GM06990 (cell line): ENCODE measurements around the gene LRP1B.

Experiments
- DNase-seq: peaks from one replicate; pipeline ENCODE4 v3.0.0-alpha.2; 2011; ENCODE audit not compliant: insufficient read length; ENCODE audit errors: extremely low read depth
- H3K27me3 ChIP-seq: replicated peaks from 2 replicates; pipeline ENCODE4 v1.6.0; 2011; ENCODE audit warnings: low read length; ENCODE audit not compliant: control insufficient read depth, insufficient read depth
- H3K36me3 ChIP-seq: 2 replicates; pipeline ENCODE4 v1.5.1; 2011; ENCODE audit warnings: low read length; ENCODE audit not compliant: control insufficient read depth, insufficient read depth
- H3K4me3 ChIP-seq: replicated peaks from 2 replicates; pipeline ENCODE4 v1.5.1; 2011; ENCODE audit warnings: low read depth, mild to moderate bottlenecking, control low read depth, low read length
- TF ChIP-seq, protein P1 (sequence below): IDR thresholded peaks from 2 replicates; pipeline ENCODE4 v1.5.1; 2011; ENCODE audit warnings: low read length, control low read depth, mild to moderate bottlenecking, inconsistent platforms; ENCODE audit not compliant: insufficient read depth, poor library complexity, severe bottlenecking

LRP1B gene

GRCh38 chr2:142142595-142142994, 11.8 kb upstream of the LRP1B start:
- H3K27me3 ChIP-seq, result no peaks in the 10 kb centered on the region
- H3K4me3 ChIP-seq, result no peak overlapping the region
- no peaks in the 10 kb centered on the region for H3K36me3 ChIP-seq
- TF ChIP-seq, protein P1, sequence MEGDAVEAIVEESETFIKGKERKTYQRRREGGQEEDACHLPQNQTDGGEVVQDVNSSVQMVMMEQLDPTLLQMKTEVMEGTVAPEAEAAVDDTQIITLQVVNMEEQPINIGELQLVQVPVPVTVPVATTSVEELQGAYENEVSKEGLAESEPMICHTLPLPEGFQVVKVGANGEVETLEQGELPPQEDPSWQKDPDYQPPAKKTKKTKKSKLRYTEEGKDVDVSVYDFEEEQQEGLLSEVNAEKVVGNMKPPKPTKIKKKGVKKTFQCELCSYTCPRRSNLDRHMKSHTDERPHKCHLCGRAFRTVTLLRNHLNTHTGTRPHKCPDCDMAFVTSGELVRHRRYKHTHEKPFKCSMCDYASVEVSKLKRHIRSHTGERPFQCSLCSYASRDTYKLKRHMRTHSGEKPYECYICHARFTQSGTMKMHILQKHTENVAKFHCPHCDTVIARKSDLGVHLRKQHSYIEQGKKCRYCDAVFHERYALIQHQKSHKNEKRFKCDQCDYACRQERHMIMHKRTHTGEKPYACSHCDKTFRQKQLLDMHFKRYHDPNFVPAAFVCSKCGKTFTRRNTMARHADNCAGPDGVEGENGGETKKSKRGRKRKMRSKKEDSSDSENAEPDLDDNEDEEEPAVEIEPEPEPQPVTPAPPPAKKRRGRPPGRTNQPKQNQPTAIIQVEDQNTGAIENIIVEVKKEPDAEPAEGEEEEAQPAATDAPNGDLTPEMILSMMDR, result no peak
- no peak for DNase-seq

DNA sequence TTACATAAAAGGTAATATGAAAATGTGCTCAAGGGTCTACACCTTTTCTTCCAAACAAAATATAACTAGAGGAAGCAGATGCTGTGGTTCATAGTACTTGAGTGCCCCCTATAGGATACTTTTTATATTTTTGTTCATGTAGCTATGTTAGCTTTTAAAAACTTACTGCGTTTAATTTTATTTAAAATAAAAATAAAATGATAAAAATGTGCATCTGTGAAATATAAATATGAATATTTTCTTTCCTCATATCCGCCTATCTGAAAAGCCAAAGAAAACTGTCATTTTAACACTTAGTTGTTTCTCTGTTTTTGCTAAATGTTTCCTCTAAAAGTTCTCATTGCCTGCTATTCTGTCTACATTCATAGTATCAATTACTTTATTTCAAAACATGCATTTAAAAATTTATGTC, 9.6 kb upstream of the LRP1B start:
- Histone ChIP-seq H3K27me3 (no peaks in the 10 kb centered on the region), H3K4me3 (no peak overlapping the region), H3K36me3 (no peaks in the 10 kb centered on the region)
- peak; percentile 6 for DNase-seq
- TF ChIP-seq, protein P1, result peak; percentile 46

DNA sequence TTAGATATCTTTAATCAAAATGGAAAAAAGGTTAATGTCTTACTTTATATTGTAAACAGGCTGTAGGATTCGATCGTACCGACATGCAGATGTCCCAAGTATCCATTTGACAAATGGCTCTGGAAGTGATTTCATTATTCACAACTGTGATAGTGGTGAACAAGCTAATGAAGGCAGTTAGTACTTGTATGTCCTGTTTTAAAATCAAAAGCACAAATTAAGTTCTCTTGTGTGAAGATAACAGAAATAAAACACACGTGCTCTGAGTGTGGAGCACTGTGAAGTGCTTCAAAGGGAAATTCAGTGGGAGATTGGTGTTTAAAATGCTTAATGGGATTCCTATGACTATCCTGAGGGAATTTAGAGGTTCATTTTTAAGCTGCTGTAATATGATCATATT, 8.6 kb upstream of the LRP1B start:
- H3K27me3 ChIP-seq, result no peaks in the 10 kb centered on the region
- no peaks in the 10 kb centered on the region for H3K36me3 ChIP-seq
- TF ChIP-seq, protein P1, result no peak
- no peak overlapping the region for H3K4me3 ChIP-seq
- DNase-seq, result no peak

DNA sequence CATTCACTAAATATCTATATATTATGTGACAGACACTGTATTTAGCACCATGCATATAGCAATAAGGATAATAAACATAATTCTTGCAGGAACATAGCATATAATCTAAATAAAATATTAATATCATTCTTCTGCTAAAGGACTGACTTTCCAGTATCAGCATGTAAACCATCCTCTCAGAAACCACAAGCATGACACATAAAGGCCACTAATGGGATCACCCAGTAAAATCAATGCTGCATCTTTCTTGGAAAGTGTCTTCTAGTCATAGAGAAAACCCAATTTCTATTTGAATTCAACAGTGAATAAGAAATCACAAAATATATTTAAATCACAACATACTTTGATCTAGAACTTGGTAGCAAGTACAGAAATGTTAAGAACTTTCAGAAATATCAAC, 5.8 kb upstream of the LRP1B start:
- H3K27me3 ChIP-seq, result no peaks in the 10 kb centered on the region
- DNase-seq, result no peak
- TF ChIP-seq, protein P1, result no peak
- H3K4me3 ChIP-seq, result no peak overlapping the region
- H3K36me3 ChIP-seq, result no peaks in the 10 kb centered on the region

GRCh38 chr2:142134911-142135310, 4.1 kb upstream of the LRP1B start:
- no peak for DNase-seq
- TF ChIP-seq, protein P1, result no peak
- Histone ChIP-seq H3K27me3 (no peaks in the 10 kb centered on the region; the same call in 1 of the 2 replicates), H3K36me3 (no peaks in the 10 kb centered on the region), H3K4me3 (no peak overlapping the region)
